ENCODE measurements around the gene MEX3B. TPM values are rescaled to one million over a fixed set of nuclear protein-coding genes. Genes with fewer than 3 reads are reported as not detected.

Gene MEX3B
- total and polyA plus RNA-seq, 9 donors, result 2.4 to 8.1 (median 5.2) TPM

DNA sequence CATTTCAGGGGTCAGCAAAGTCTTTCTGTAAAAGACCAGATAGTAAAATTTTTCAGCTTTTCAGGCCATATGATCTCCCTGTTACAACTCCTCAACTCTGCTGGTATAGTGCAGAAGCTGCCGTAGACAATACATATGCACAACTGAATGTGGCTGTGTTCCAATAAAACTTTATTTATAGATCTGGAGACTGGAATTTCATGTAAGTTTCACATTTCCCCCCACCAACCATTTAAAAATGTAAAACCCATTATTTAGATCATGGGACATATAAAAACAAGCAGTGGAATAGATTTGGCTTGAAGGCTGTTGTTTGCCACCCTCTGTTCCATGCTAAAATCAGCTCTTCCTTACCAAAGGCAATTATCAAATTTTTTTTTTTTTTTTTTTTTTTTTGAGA is 28.8 kb upstream of the MEX3B start:
- Histone ChIP-seq H3K4me3 (no peak overlapping the region), H3K36me3 (no peaks in the 10 kb centered on the region), H3K27ac (no peak overlapping the region), H3K4me1 (ENCODE audit: insufficient read depth) (no peaks in the 10 kb centered on the region), H3K9me3 (no peaks in the 10 kb centered on the region), H3K27me3 (no peaks in the 10 kb centered on the region)
- intact Hi-C loops (cut with DNase I), result no loop called here
- 82 to 86% (median 84%) methylated on average over 1 of the region's 1 CpG for WGBS, 3 donors
- TF ChIP-seq, protein P1, sequence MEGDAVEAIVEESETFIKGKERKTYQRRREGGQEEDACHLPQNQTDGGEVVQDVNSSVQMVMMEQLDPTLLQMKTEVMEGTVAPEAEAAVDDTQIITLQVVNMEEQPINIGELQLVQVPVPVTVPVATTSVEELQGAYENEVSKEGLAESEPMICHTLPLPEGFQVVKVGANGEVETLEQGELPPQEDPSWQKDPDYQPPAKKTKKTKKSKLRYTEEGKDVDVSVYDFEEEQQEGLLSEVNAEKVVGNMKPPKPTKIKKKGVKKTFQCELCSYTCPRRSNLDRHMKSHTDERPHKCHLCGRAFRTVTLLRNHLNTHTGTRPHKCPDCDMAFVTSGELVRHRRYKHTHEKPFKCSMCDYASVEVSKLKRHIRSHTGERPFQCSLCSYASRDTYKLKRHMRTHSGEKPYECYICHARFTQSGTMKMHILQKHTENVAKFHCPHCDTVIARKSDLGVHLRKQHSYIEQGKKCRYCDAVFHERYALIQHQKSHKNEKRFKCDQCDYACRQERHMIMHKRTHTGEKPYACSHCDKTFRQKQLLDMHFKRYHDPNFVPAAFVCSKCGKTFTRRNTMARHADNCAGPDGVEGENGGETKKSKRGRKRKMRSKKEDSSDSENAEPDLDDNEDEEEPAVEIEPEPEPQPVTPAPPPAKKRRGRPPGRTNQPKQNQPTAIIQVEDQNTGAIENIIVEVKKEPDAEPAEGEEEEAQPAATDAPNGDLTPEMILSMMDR (IDR thresholded peaks at IDR 0.05), result no peak
- TF ChIP-seq POLR2A (IDR thresholded peaks at IDR 0.05) (no peak), EP300 (IDR thresholded peaks at IDR 0.05) (no peak)
- no peak for DNase-seq

DNA sequence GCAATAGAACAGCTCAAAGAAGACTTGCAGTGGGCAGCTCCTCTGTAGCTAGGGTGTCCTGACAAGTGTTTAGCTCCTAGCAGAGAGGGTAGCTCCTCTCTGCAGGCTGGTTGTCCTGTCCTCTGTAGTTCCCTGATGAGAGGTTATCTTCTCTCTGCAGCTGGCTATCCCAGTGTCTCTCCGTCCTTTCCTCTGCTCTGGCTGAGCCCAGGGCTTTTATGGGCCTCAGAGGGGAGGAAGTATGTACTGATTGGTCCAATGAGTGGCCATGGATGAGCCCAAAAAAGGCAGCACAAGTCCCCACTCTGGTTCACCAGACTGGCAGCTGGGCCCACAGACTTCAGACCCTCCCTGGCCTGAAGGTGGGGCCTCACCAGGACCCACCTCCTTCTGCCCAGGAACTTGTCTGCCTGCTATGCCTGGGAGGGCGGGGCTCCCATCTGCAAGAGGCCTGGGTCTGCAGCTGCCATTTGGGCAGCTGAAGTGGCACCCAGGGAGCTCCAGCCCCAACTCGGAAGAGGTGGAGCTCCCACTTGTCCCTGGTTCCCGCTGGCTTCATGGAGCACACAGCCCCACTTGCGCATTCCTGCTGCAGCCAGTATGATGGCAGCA is 27.2 kb upstream of the MEX3B start:
- Histone ChIP-seq H3K36me3 (no peaks in the 10 kb centered on the region), H3K27ac (no peak overlapping the region), H3K27me3 (no peaks in the 10 kb centered on the region), H3K4me1 (ENCODE audit: insufficient read depth) (no peaks in the 10 kb centered on the region), H3K4me3 (no peak overlapping the region), H3K9me3 (no peaks in the 10 kb centered on the region)
- intact Hi-C loops (cut with DNase I), result no loop called here
- no peak for DNase-seq
- TF ChIP-seq POLR2A (IDR thresholded peaks at IDR 0.05), result no peak
- no peak for TF ChIP-seq EP300 (IDR thresholded peaks at IDR 0.05)
- TF ChIP-seq, protein P1 (IDR thresholded peaks at IDR 0.05), result no peak
- WGBS, 3 donors, result 81 to 93% (median 90%) methylated on average over 5 of the region's 5 CpGs

- Histone ChIP-seq H3K9me3 (no peaks in the 10 kb centered on the region), H3K36me3 (no peaks in the 10 kb centered on the region), H3K27me3 (no peaks in the 10 kb centered on the region), H3K27ac (no peak overlapping the region), H3K4me3 (no peak overlapping the region), H3K4me1 (ENCODE audit: insufficient read depth) (no peaks in the 10 kb centered on the region)
- no peak for DNase-seq
- WGBS, 3 donors, result 90 to 93% (median 90%) methylated on average over 4 of the region's 4 CpGs
- intact Hi-C loops (cut with DNase I), result no loop called here
- TF ChIP-seq, protein P1 (IDR thresholded peaks at IDR 0.05), result no peak
- TF ChIP-seq POLR2A (IDR thresholded peaks at IDR 0.05) (no peak), EP300 (IDR thresholded peaks at IDR 0.05) (no peak)
Observed at GRCh38 chr15:82066455-82066854, 20.6 kb upstream of the MEX3B start.

DNA sequence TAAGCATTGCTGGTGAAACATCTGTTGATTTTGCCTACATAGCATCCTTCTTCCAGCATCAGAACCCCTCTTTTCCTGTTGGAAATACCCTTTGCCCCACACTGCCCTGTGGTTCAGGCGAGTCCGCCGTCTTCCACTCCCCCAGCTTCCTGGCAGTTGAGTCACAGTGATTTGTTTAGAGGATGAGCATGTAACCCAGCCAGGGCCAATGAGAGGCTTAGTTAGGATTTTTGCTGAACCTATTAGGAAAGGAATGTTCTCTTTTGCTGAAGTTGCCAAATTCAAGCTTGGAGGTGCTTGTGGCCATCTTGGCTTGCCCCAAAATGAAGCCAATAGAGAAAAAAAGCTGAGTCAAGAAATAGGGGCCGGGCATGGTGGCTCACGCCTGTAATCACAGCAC is 19.0 kb upstream of the MEX3B start:
- no peak for DNase-seq
- no peaks in the 10 kb centered on the region for H3K27me3 ChIP-seq

More for the DNA sequence above, 19.0 kb upstream of the MEX3B start:
- intact Hi-C loops (cut with DNase I), result no loop called here
- no peaks in the 10 kb centered on the region for H3K36me3 ChIP-seq
- H3K4me1 ChIP-seq (ENCODE audit: insufficient read depth), result no peaks in the 10 kb centered on the region
- WGBS, 3 donors, result 72 to 82% (median 72%) methylated on average over 5 of the region's 5 CpGs
- no peaks in the 10 kb centered on the region for H3K9me3 ChIP-seq
- H3K4me3 ChIP-seq, result no peak overlapping the region
- TF ChIP-seq EP300 (IDR thresholded peaks at IDR 0.05) (no peak), POLR2A (IDR thresholded peaks at IDR 0.05) (no peak)
- TF ChIP-seq, protein P1 (IDR thresholded peaks at IDR 0.05), result no peak
- no peak overlapping the region for H3K27ac ChIP-seq
